SU-DHL-6 (cell line): Measurements from ENCODE around the gene HRG.

Source experiments
- EZH2phosphoT487 ChIP-seq: fragments of 200-600 bp; sonication (generic), shearing (Covaris generic); conservative IDR thresholded peaks from 2 replicates; pipeline ENCODE4 v1.6.1; 2018; ENCODE audit warnings: mild to moderate bottlenecking, antibody characterized with exemption, low read length, moderate library complexity, mixed read lengths
- TF ChIP-seq, protein P1 (sequence below): fragments of 200-600 bp; sonication (generic); IDR thresholded peaks from one replicate; pipeline ENCODE4 v1.5.1; 2017; ENCODE audit warnings: antibody characterized with exemption, mild to moderate bottlenecking, low read length, moderate library complexity; ENCODE audit not compliant: insufficient read depth, poor library complexity, severe bottlenecking

DNA sequence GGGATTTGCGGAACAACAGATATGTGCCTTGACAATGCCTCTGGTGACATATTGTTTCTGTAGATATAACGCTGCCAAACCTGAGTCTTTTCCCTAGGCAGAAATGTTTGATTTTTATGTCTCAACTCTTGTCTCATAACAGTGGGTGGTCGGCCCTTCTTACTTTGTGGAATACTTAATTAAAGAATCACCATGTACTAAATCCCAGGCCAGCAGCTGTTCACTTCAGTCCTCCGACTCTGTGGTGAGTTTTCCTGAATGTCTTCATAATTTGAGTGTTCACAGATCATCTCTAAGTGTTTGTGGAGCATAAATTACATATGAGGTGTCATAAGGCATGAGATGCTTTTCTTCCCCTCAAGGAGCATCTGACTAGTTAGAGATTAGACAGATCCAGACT is 19.7 kb upstream of the HRG start:
- TF ChIP-seq, protein P1, sequence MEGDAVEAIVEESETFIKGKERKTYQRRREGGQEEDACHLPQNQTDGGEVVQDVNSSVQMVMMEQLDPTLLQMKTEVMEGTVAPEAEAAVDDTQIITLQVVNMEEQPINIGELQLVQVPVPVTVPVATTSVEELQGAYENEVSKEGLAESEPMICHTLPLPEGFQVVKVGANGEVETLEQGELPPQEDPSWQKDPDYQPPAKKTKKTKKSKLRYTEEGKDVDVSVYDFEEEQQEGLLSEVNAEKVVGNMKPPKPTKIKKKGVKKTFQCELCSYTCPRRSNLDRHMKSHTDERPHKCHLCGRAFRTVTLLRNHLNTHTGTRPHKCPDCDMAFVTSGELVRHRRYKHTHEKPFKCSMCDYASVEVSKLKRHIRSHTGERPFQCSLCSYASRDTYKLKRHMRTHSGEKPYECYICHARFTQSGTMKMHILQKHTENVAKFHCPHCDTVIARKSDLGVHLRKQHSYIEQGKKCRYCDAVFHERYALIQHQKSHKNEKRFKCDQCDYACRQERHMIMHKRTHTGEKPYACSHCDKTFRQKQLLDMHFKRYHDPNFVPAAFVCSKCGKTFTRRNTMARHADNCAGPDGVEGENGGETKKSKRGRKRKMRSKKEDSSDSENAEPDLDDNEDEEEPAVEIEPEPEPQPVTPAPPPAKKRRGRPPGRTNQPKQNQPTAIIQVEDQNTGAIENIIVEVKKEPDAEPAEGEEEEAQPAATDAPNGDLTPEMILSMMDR = no peak
- TF ChIP-seq EZH2phosphoT487 = no peak
